Nephron progenitor cell (in vitro differentiated cells): ENCODE data around the gene SFXN5.

Source experiments
- DNase-seq: peaks from one replicate; pipeline ENCODE4 v3.0.0; 2021
- H3K27ac Mint-ChIP-seq: 2 replicates; pipeline ENCODE4 v1.8.0; 2021; ENCODE audit warnings: mild to moderate bottlenecking, moderate library complexity, mixed read lengths
- H3K27me3 Mint-ChIP-seq: 2 replicates; pipeline ENCODE4 v1.8.0; 2021; ENCODE audit warnings: mild to moderate bottlenecking, low read depth, mixed read lengths; ENCODE audit not compliant: poor library complexity
- H3K36me3 Mint-ChIP-seq: 2 replicates; pipeline ENCODE4 v1.8.0; 2021; ENCODE audit warnings: low read depth, mixed read lengths
- H3K4me1 Mint-ChIP-seq: 2 replicates; pipeline ENCODE4 v1.8.0; 2021; ENCODE audit warnings: mixed read lengths
- H3K4me3 Mint-ChIP-seq: 2 replicates; pipeline ENCODE4 v1.8.0; 2021; ENCODE audit warnings: mild to moderate bottlenecking, moderate library complexity, mixed read lengths
- H3K9me3 Mint-ChIP-seq: 2 replicates; pipeline ENCODE4 v1.8.0; 2021; ENCODE audit warnings: mild to moderate bottlenecking, moderate library complexity, mixed read lengths
- CTCF ChIP-seq: fragments of 200-600 bp; sonication (generic); IDR thresholded peaks from 2 replicates; pipeline ENCODE4 v1.5.0; 2021; ENCODE audit warnings: antibody characterized with exemption

The SFXN5 gene

GRCh38 chr2:73050121-73050545 lies 21.4 kb downstream of the SFXN5 start:
- Mint-ChIP-seq H3K4me3 (no peak overlapping the region), H3K27me3 (peaks cover 6% of the 10 kb centered on the region), H3K4me1 (peaks cover 15% of the 10 kb centered on the region), H3K9me3 (peaks cover 4% of the 10 kb centered on the region), H3K27ac (no peak overlapping the region), H3K36me3 (peaks cover 14% of the 10 kb centered on the region)
- no peak for TF ChIP-seq CTCF
- no peak for DNase-seq

GRCh38 chr2:73043929-73044832 lies 27.3 kb downstream of the SFXN5 start:
- H3K4me3 Mint-ChIP-seq = no peak overlapping the region
- peaks cover 4% of the 10 kb centered on the region for H3K27me3 Mint-ChIP-seq
- TF ChIP-seq CTCF = no peak
- H3K9me3 Mint-ChIP-seq = peaks cover 4% of the 10 kb centered on the region
- DNase-seq = no peak
- H3K27ac Mint-ChIP-seq = no peak overlapping the region
- peaks cover 4% of the 10 kb centered on the region for H3K36me3 Mint-ChIP-seq
- H3K4me1 Mint-ChIP-seq = no peaks in the 10 kb centered on the region

- TF ChIP-seq CTCF = no peak
- peaks cover 5% of the 10 kb centered on the region for H3K36me3 Mint-ChIP-seq
- H3K27me3 Mint-ChIP-seq = peaks cover 7% of the 10 kb centered on the region
- no peak overlapping the region for H3K4me3 Mint-ChIP-seq
- no peaks in the 10 kb centered on the region for H3K4me1 Mint-ChIP-seq
- peaks cover 4% of the 10 kb centered on the region for H3K9me3 Mint-ChIP-seq
- no peak overlapping the region for H3K27ac Mint-ChIP-seq
- DNase-seq = no peak
Observed at GRCh38 chr2:73043276-73043675, 28.2 kb downstream of the SFXN5 start.

GRCh38 chr2:73037947-73038585 lies 33.4 kb downstream of the SFXN5 start:
- TF ChIP-seq CTCF = no peak
- no peak for DNase-seq
- Mint-ChIP-seq H3K27ac (no peak overlapping the region), H3K27me3 (peaks cover 7% of the 10 kb centered on the region), H3K9me3 (no peaks in the 10 kb centered on the region), H3K36me3 (peaks cover 5% of the 10 kb centered on the region), H3K4me1 (peaks cover 5% of the 10 kb centered on the region), H3K4me3 (no peak overlapping the region)

GRCh38 chr2:73036766-73037165 lies 34.7 kb downstream of the SFXN5 start:
- H3K4me3 Mint-ChIP-seq = no peak overlapping the region
- peaks cover 5% of the 10 kb centered on the region for H3K36me3 Mint-ChIP-seq

More at GRCh38 chr2:73036766-73037165, 34.7 kb downstream of the SFXN5 start:
- peaks cover 4% of the 10 kb centered on the region for H3K27me3 Mint-ChIP-seq
- no peak overlapping the region for H3K27ac Mint-ChIP-seq
- no peaks in the 10 kb centered on the region for H3K9me3 Mint-ChIP-seq
- peaks cover 5% of the 10 kb centered on the region for H3K4me1 Mint-ChIP-seq
- no peak for TF ChIP-seq CTCF
- DNase-seq = no peak
